ENCODE results near the gene ENOX1. TPM values are rescaled to one million over a fixed set of nuclear protein-coding genes. Genes with fewer than 3 reads are reported as not detected.

The ENOX1 gene
- total and polyA plus RNA-seq, 2 of the 13 experiments (the other 11 are each of a cell fraction or from before 2014, with no cell fraction given) = not detected

DNA sequence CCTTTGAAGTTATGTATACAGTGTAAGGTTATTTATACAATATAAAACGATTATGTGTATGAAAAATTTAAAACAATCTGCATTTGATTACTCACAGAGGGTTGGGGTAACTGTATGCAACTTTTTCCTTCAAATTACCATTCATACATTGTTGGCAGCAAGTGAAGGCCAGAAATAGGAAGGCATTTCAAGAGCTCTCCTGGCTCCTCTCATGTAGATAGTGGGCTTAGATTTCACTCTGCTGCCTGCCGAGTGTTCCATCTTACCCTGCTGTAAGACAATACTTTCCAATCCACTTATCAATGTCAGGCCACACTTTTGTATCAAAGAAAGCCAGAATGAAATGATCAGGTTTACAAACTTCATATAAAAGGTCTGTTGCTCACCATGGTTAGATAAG is 518.1 kb downstream of the ENOX1 start:
- intact Hi-C loops (cut with micrococcal nuclease; ENCODE audit: unreplicated experiment) = no loop called here
- H3K4me1 ChIP-seq (ENCODE audit: insufficient read depth, low read length) = peaks cover 10% of the 10 kb centered on the region; the same call in 1 of the 2 replicates
- FAIRE-seq (no peak), ATAC-seq (no peak), DNase-seq (ENCODE audit: low spot score) (no peak)
- H3K4me3 ChIP-seq (replicated peaks in 1 of 3; ENCODE audit: insufficient read depth in 1 of 3, low read depth in 2 of 3, low read length in 3 of 3) = no peak overlapping the region
- ChIA-PET POLR2A (no interaction called here), CTCF (ENCODE audit: low intra/inter-chr PET ratio, low total read pairs) (no interaction called here)
- 0% methylated on average over 2 of the region's 2 CpGs for WGBS (ENCODE audit: low lambda C conversion rate)
- no peaks in the 10 kb centered on the region for H3K79me2 ChIP-seq (ENCODE audit: insufficient read depth, low read length)
- H3K36me3 ChIP-seq (replicated peaks in 1 of 2; ENCODE audit: control insufficient read depth in 1 of 2, insufficient read depth in 2 of 2, low read length in 2 of 2) = no peaks in the 10 kb centered on the region
- no peak overlapping the region for H3K9ac ChIP-seq (ENCODE audit: insufficient read depth, low read depth, low read length)
- no peak overlapping the region for H3K27ac ChIP-seq (ENCODE audit: extremely low read length, insufficient read depth, low read length)
- no peaks in the 10 kb centered on the region for H3K9me3 ChIP-seq (ENCODE audit: low read length)
- no TSS peak for BruUV-seq (replicated peaks)
- in situ Hi-C loops (cut with HindIII; ENCODE audit: extremely low pct_ligation_motif_present, low pct_unique_long_range_greater_than_20kb) = no loop called here
- H2AFZ ChIP-seq (ENCODE audit: low read length) = no peak overlapping the region
- no peak overlapping the region for H3K4me2 ChIP-seq (ENCODE audit: low read depth, low read length)
- H4K20me1 ChIP-seq (ENCODE audit: insufficient read depth, low read length) = no peaks in the 10 kb centered on the region
- H3K27me3 ChIP-seq (ENCODE audit: control insufficient read depth in 1 of 2, insufficient read depth in 2 of 2, low read length in 2 of 2) = no peaks in the 10 kb centered on the region; a peak in 1 of 5 replicates
- TF ChIP-seq, protein P1, sequence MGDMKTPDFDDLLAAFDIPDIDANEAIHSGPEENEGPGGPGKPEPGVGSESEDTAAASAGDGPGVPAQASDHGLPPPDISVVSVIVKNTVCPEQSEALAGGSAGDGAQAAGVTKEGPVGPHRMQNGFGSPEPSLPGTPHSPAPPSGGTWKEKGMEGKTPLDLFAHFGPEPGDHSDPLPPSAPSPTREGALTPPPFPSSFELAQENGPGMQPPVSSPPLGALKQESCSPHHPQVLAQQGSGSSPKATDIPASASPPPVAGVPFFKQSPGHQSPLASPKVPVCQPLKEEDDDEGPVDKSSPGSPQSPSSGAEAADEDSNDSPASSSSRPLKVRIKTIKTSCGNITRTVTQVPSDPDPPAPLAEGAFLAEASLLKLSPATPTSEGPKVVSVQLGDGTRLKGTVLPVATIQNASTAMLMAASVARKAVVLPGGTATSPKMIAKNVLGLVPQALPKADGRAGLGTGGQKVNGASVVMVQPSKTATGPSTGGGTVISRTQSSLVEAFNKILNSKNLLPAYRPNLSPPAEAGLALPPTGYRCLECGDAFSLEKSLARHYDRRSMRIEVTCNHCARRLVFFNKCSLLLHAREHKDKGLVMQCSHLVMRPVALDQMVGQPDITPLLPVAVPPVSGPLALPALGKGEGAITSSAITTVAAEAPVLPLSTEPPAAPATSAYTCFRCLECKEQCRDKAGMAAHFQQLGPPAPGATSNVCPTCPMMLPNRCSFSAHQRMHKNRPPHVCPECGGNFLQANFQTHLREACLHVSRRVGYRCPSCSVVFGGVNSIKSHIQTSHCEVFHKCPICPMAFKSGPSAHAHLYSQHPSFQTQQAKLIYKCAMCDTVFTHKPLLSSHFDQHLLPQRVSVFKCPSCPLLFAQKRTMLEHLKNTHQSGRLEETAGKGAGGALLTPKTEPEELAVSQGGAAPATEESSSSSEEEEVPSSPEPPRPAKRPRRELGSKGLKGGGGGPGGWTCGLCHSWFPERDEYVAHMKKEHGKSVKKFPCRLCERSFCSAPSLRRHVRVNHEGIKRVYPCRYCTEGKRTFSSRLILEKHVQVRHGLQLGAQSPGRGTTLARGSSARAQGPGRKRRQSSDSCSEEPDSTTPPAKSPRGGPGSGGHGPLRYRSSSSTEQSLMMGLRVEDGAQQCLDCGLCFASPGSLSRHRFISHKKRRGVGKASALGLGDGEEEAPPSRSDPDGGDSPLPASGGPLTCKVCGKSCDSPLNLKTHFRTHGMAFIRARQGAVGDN (CRISPR knock-in tag; IDR thresholded peaks at IDR 0.05) = no peak
- no peak for TF ChIP-seq SETDB1 (CRISPR knock-in tag; IDR thresholded peaks at IDR 0.05; ENCODE audit: borderline replicate concordance)
- no peak for TF ChIP-seq ZNF615 (CRISPR knock-in tag; IDR thresholded peaks at IDR 0.05; ENCODE audit: borderline replicate concordance)
- no peak for TF ChIP-seq ZNF10 (CRISPR knock-in tag; IDR thresholded peaks at IDR 0.05; ENCODE audit: borderline replicate concordance, low read depth)
- TF ChIP-seq, protein P2, sequence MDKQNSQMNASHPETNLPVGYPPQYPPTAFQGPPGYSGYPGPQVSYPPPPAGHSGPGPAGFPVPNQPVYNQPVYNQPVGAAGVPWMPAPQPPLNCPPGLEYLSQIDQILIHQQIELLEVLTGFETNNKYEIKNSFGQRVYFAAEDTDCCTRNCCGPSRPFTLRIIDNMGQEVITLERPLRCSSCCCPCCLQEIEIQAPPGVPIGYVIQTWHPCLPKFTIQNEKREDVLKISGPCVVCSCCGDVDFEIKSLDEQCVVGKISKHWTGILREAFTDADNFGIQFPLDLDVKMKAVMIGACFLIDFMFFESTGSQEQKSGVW (CRISPR knock-in tag; IDR thresholded peaks at IDR 0.05; ENCODE audit: borderline replicate concordance) = no peak
- TF ChIP-seq, protein P3, sequence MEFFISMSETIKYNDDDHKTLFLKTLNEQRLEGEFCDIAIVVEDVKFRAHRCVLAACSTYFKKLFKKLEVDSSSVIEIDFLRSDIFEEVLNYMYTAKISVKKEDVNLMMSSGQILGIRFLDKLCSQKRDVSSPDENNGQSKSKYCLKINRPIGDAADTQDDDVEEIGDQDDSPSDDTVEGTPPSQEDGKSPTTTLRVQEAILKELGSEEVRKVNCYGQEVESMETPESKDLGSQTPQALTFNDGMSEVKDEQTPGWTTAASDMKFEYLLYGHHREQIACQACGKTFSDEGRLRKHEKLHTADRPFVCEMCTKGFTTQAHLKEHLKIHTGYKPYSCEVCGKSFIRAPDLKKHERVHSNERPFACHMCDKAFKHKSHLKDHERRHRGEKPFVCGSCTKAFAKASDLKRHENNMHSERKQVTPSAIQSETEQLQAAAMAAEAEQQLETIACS (CRISPR knock-in tag; IDR thresholded peaks at IDR 0.05) = no peak
- no peak for TF ChIP-seq NAIF1 (CRISPR knock-in tag; IDR thresholded peaks at IDR 0.05; ENCODE audit: borderline replicate concordance)
- no peak for TF ChIP-seq ZNF629 (CRISPR knock-in tag; conservative IDR thresholded peaks at IDR 0.05)
- TF ChIP-seq, protein P4, sequence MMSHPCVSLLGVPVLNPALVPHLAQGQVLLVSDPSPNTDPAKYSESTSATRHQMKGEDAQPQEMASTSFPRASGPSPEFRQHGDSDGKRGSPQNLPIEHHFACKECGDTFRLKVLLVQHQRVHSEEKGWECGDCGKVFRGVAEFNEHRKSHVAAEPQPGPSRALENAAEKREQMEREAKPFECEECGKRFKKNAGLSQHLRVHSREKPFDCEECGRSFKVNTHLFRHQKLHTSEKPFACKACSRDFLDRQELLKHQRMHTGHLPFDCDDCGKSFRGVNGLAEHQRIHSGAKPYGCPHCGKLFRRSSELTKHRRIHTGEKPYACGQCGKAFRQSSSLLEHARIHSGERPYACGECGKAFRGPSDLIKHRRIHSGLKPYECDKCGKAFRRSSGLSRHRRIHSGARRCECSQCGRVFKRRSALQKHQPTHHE (CRISPR knock-in tag; IDR thresholded peaks at IDR 0.05; ENCODE audit: borderline replicate concordance) = no peak
- TF ChIP-seq FOXC1 (CRISPR knock-in tag; IDR thresholded peaks at IDR 0.05; ENCODE audit: borderline replicate concordance) = no peak
- TF ChIP-seq MATR3 (CRISPR knock-in tag; IDR thresholded peaks at IDR 0.05) = no peak
- TF ChIP-seq, protein P5, sequence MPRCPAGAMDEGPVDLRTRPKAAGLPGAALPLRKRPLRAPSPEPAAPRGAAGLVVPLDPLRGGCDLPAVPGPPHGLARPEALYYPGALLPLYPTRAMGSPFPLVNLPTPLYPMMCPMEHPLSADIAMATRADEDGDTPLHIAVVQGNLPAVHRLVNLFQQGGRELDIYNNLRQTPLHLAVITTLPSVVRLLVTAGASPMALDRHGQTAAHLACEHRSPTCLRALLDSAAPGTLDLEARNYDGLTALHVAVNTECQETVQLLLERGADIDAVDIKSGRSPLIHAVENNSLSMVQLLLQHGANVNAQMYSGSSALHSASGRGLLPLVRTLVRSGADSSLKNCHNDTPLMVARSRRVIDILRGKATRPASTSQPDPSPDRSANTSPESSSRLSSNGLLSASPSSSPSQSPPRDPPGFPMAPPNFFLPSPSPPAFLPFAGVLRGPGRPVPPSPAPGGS (CRISPR knock-in tag; IDR thresholded peaks at IDR 0.05) = no peak
- TF ChIP-seq WIZ (CRISPR knock-in tag; IDR thresholded peaks at IDR 0.05) = no peak
- TF ChIP-seq, protein P6, sequence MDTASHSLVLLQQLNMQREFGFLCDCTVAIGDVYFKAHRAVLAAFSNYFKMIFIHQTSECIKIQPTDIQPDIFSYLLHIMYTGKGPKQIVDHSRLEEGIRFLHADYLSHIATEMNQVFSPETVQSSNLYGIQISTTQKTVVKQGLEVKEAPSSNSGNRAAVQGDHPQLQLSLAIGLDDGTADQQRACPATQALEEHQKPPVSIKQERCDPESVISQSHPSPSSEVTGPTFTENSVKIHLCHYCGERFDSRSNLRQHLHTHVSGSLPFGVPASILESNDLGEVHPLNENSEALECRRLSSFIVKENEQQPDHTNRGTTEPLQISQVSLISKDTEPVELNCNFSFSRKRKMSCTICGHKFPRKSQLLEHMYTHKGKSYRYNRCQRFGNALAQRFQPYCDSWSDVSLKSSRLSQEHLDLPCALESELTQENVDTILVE (CRISPR knock-in tag; IDR thresholded peaks at IDR 0.05) = no peak

Measured in HepG2 (cell line).